ENCODE results near the gene NR2C2AP. TPM values are rescaled to one million over a fixed set of nuclear protein-coding genes. Genes with fewer than 3 reads are reported as not detected.

NR2C2AP gene
- total RNA-seq, 1 experiment from 2014 or later: 45.3 TPM

GRCh38 chr19:19229701-19230100 is 26.5 kb upstream of the NR2C2AP start:
- POLR2A ChIA-PET (ENCODE audit: low non-redundant PET): no interaction called here
- BruUV-seq (replicated peaks): no TSS peak
- Histone ChIP-seq H3K27ac (ENCODE audit: low read depth, low read length, poor library complexity, severe bottlenecking) (no peak overlapping the region), H3K4me1 (ENCODE audit: insufficient read depth, low read length, poor library complexity, severe bottlenecking) (no peaks in the 10 kb centered on the region), H3K36me3 (ENCODE audit: insufficient read depth, low read length, poor library complexity, severe bottlenecking) (no peaks in the 10 kb centered on the region), H3K4me3 (ENCODE audit: low read depth, low read length, poor library complexity, severe bottlenecking) (no peak overlapping the region), H3K27me3 (replicated peaks; ENCODE audit: insufficient read depth, low read depth, low read length, poor library complexity) (peaks cover 23% of the 10 kb centered on the region), H3K9me3 (ENCODE audit: low read depth, low read length, poor library complexity, severe bottlenecking) (peaks cover 9% of the 10 kb centered on the region)
- CTCF ChIA-PET: interaction anchor here (0.5 kb wide), 1 partner anchor 84 kb away, joined by 4 read pairs; no protein-coding TSS in a partner anchor
- intact Hi-C loops (cut with micrococcal nuclease; ENCODE audit: unreplicated experiment): no loop called here
- DNase-seq (ENCODE audit: low spot score): no peak
- TF ChIP-seq CTCF (conservative IDR thresholded peaks at IDR 0.05; ENCODE audit: low read depth, low read length) (no peak), EZH2 (IDR thresholded peaks at IDR 0.05; ENCODE audit: borderline replicate concordance, low read depth, low read length, poor library complexity, severe bottlenecking) (no peak)

- H3K27ac ChIP-seq (ENCODE audit: low read depth, low read length, poor library complexity, severe bottlenecking): no peak overlapping the region
- intact Hi-C loops (cut with micrococcal nuclease; ENCODE audit: unreplicated experiment): no loop called here
- H3K4me3 ChIP-seq (ENCODE audit: low read depth, low read length, poor library complexity, severe bottlenecking): no peak overlapping the region
- H3K9me3 ChIP-seq (ENCODE audit: low read depth, low read length, poor library complexity, severe bottlenecking): no peaks in the 10 kb centered on the region
- ChIA-PET POLR2A (ENCODE audit: low non-redundant PET) (no interaction called here), CTCF (no interaction called here)
- BruUV-seq (replicated peaks): no TSS peak
- no peaks in the 10 kb centered on the region for H3K36me3 ChIP-seq (ENCODE audit: insufficient read depth, low read length, poor library complexity, severe bottlenecking)
- no peaks in the 10 kb centered on the region for H3K4me1 ChIP-seq (ENCODE audit: insufficient read depth, low read length, poor library complexity, severe bottlenecking)
- peaks cover 27% of the 10 kb centered on the region for H3K27me3 ChIP-seq (replicated peaks; ENCODE audit: insufficient read depth, low read depth, low read length, poor library complexity)
- DNase-seq (ENCODE audit: low spot score): no peak
- TF ChIP-seq CTCF (conservative IDR thresholded peaks at IDR 0.05; ENCODE audit: low read depth, low read length) (no peak), EZH2 (IDR thresholded peaks at IDR 0.05; ENCODE audit: borderline replicate concordance, low read depth, low read length, poor library complexity, severe bottlenecking) (no peak)
Observed at GRCh38 chr19:19227217-19227616, 24.0 kb upstream of the NR2C2AP start.

GRCh38 chr19:19226663-19227062 is 23.4 kb upstream of the NR2C2AP start:
- H3K36me3 ChIP-seq (ENCODE audit: insufficient read depth, low read length, poor library complexity, severe bottlenecking): no peaks in the 10 kb centered on the region
- no peaks in the 10 kb centered on the region for H3K4me1 ChIP-seq (ENCODE audit: insufficient read depth, low read length, poor library complexity, severe bottlenecking)
- H3K27me3 ChIP-seq (replicated peaks; ENCODE audit: insufficient read depth, low read depth, low read length, poor library complexity): peaks cover 27% of the 10 kb centered on the region
- POLR2A ChIA-PET (ENCODE audit: low non-redundant PET): no interaction called here
- no peaks in the 10 kb centered on the region for H3K9me3 ChIP-seq (ENCODE audit: low read depth, low read length, poor library complexity, severe bottlenecking)
- intact Hi-C loops (cut with micrococcal nuclease; ENCODE audit: unreplicated experiment): no loop called here
- TF ChIP-seq CTCF (conservative IDR thresholded peaks at IDR 0.05; ENCODE audit: low read depth, low read length) (no peak), EZH2 (IDR thresholded peaks at IDR 0.05; ENCODE audit: borderline replicate concordance, low read depth, low read length, poor library complexity, severe bottlenecking) (no peak)
- no peak overlapping the region for H3K4me3 ChIP-seq (ENCODE audit: low read depth, low read length, poor library complexity, severe bottlenecking)
- no peak for DNase-seq (ENCODE audit: low spot score)
- no peak overlapping the region for H3K27ac ChIP-seq (ENCODE audit: low read depth, low read length, poor library complexity, severe bottlenecking)
- CTCF ChIA-PET: no interaction called here
- no TSS peak for BruUV-seq (replicated peaks)
